ENCODE results near the gene RPL12. TPM values are rescaled to one million over a fixed set of nuclear protein-coding genes. Genes with fewer than 3 reads are reported as not detected.
"Not testable (repeated sequence)": the region's sequence is repeated elsewhere in the genome, so short reads cannot be mapped to it uniquely, and the experiment has no call there.

Gene RPL12
- total RNA-seq, 1 donor from 2014 or later, result 3,182 TPM

DNA sequence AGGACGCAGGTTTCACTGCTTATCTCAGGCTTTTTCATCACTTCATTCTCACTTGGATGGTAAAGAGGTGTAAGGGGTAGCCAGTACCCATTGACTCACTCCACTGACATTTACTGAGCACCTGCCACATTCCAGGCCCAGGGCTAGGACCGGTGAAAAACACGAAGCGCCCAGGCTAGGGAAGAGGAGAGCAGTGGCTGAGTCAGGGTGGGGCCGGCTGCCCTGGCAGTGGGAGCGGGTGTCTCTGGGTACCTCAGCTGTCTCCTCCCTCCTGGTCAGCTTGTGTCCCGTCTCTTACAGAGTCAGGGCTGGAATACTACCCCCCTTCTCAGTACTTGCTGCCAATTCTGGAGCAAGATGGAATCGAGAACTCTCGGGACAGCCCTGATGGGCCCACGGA is 22.3 kb upstream of the RPL12 start:
- no peak for TF ChIP-seq CTCF (conservative IDR thresholded peaks at IDR 0.05; ENCODE audit: low read depth, low read length)
- no peak overlapping the region for H3K4me3 ChIP-seq (ENCODE audit: low read depth, low read length)
- no peak for DNase-seq (ENCODE audit: low read depth)

GRCh38 chr9:127470662-127471061 is 19.5 kb upstream of the RPL12 start:
- TF ChIP-seq CTCF (conservative IDR thresholded peaks at IDR 0.05; ENCODE audit: low read depth, low read length), result no peak
- DNase-seq (ENCODE audit: low read depth), result no peak
- no peak overlapping the region for H3K4me3 ChIP-seq (ENCODE audit: low read depth, low read length)

DNA sequence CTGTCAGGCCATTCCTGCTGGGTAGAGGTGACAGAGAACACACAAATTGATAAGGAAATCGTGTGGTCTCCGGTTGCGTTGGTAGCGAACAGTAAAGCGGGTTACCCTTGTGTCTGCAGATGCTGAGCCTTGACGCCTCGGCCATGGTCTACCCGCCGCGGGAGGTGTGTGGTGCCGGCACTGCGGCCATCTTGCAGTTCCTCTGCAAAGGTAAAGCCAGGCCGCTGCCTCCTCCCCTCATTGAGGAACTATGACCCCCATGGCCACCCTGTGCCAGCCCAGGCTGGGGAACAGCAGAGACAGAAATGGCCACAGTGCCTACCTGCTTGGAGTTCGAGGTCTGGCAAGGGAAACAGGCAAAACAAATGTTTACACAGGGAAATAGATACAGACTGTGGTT is 16.4 kb upstream of the RPL12 start:
- H3K4me3 ChIP-seq (ENCODE audit: low read depth, low read length), result no peak overlapping the region
- no peak for DNase-seq (ENCODE audit: low read depth)
- no peak for TF ChIP-seq CTCF (conservative IDR thresholded peaks at IDR 0.05; ENCODE audit: low read depth, low read length)

GRCh38 chr9:127466407-127466917 is 15.3 kb upstream of the RPL12 start:
- not testable (repeated sequence) for H3K4me3 ChIP-seq (ENCODE audit: low read depth, low read length); DNase-seq (ENCODE audit: low read depth)

DNA sequence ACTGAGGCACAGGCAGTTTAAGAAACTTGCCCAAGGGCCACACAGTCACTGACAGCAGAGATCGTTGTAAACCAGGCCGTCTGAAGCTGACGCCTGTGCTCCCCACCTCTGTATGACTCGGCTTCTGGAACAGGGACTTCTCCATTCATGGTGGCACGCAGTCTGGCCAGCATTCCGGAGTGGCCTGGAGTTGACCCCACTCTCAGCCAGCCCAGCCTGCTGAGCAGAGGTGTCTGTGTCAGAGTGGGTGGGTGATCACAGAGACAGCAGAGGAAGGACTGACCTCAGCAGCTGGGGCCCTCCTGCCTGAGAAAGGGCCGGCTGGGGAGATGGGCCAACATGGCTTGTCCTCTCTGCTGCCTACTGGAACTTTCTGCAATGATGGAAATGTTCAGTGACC is 12.7 kb upstream of the RPL12 start:
- no peak for TF ChIP-seq CTCF (conservative IDR thresholded peaks at IDR 0.05; ENCODE audit: low read depth, low read length)
- H3K4me3 ChIP-seq (ENCODE audit: low read depth, low read length), result no peak overlapping the region
- no peak for DNase-seq (ENCODE audit: low read depth)

- no peak for TF ChIP-seq CTCF (conservative IDR thresholded peaks at IDR 0.05; ENCODE audit: low read depth, low read length)
- DNase-seq (ENCODE audit: low read depth), result no peak
- H3K4me3 ChIP-seq (ENCODE audit: low read depth, low read length), result no peak overlapping the region
These were observed 12.2 kb upstream of the RPL12 start for GRCh38 chr9:127463382-127463781.

DNA sequence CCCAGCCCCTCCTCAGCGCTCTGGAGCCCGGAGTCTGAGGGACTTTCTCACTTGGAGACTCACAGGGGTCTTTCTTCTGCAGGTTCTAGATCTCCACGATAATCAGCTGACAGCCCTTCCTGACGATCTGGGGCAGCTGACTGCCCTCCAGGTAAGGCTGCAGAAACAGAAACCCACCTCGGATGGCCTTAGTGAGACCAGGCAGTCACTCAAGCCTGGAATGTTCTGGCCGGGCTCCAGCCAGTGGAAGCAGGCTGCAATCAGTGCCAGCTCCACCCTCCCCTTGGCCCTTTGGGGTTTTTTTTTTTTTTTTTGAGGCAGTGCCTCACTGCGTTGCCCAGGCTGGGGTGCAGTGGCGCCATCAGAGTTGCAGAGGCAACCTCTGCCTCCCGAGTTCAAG is 7.7 kb upstream of the RPL12 start:
- no peak overlapping the region for H3K4me3 ChIP-seq (ENCODE audit: low read depth, low read length)
- DNase-seq (ENCODE audit: low read depth), result no peak
- no peak for TF ChIP-seq CTCF (conservative IDR thresholded peaks at IDR 0.05; ENCODE audit: low read depth, low read length)
